GM21825 (cell line): ENCODE measurements around the gene ULBP1.
"Not testable (repeated sequence)": the region's sequence is repeated elsewhere in the genome, so short reads cannot be mapped to it uniquely, and the experiment has no call there.

Experiments
- ATAC-seq: cut with Tn5 transposase; IDR thresholded peaks from one replicate; pipeline ENCODE4 v1.9.1; 2021; ENCODE audit warnings: mild to moderate bottlenecking, moderate library complexity; ENCODE audit not compliant: unreplicated experiment

ULBP1 gene

GRCh38 chr6:149963462-149964307 lies at the start of gene ULBP1:
TSS of gene ULBP1 (plus strand) at chr6:149963943. CDS start at chr6:149964050, 107 bp downstream.
- ATAC-seq: no peak

GRCh38 chr6:149915970-149916865 lies 47.5 kb upstream of the ULBP1 start:
- no peak for ATAC-seq

- no peak for ATAC-seq
Measured at GRCh38 chr6:149917679-149918078, 46.1 kb upstream of the ULBP1 start.

GRCh38 chr6:149918151-149918905 lies 45.4 kb upstream of the ULBP1 start:
- no peak for ATAC-seq

GRCh38 chr6:149919126-149919833 lies 44.5 kb upstream of the ULBP1 start:
- ATAC-seq: not testable (repeated sequence)

- no peak for ATAC-seq
Measured at GRCh38 chr6:149919834-149920225, 43.9 kb upstream of the ULBP1 start.

- ATAC-seq: no peak
Measured at GRCh38 chr6:149921361-149921760, 42.4 kb upstream of the ULBP1 start.

GRCh38 chr6:149922091-149922490 lies 41.7 kb upstream of the ULBP1 start:
- not testable (repeated sequence) for ATAC-seq

- no peak for ATAC-seq
Measured at GRCh38 chr6:149922642-149923326, 41.0 kb upstream of the ULBP1 start, which contains the start of gene RAET1G. TSS of gene RAET1G (minus strand) at chr6:149923121. CDS start at chr6:149923010, 111 bp downstream.

GRCh38 chr6:149923327-149923986 lies 40.3 kb upstream of the ULBP1 start:
- ATAC-seq: no peak

GRCh38 chr6:149924206-149924932 lies 39.4 kb upstream of the ULBP1 start:
- ATAC-seq: no peak

GRCh38 chr6:149924933-149925252 lies 38.9 kb upstream of the ULBP1 start:
- ATAC-seq: no peak

GRCh38 chr6:149925253-149925973 lies 38.3 kb upstream of the ULBP1 start:
- no peak for ATAC-seq

- no peak for ATAC-seq
Measured at GRCh38 chr6:149925974-149926777, 37.6 kb upstream of the ULBP1 start.

- not testable (repeated sequence) for ATAC-seq
Measured at GRCh38 chr6:149927025-149927424, 36.7 kb upstream of the ULBP1 start.

GRCh38 chr6:149929422-149929821 lies 34.3 kb upstream of the ULBP1 start:
- no peak for ATAC-seq

GRCh38 chr6:149931501-149931900 lies 32.2 kb upstream of the ULBP1 start:
- no peak for ATAC-seq
